Prostate gland (tissue), 2 donors: ENCODE data around the gene CSF2.

Source experiments
- CTCF ChIP-seq, 4 experiments: fragments of 200-600 bp in 2 of 4; fragments of 450-650 bp in 2 of 4; sonication (generic) in 2 of 4; IDR thresholded peaks; 1 replicate in 3 of 4; 2 replicates in 1 of 4; pipeline ENCODE4 v1.5.1; 2016 to 2019; ENCODE audit warnings: antibody characterized with exemption in 4 of 4, mild to moderate bottlenecking in 2 of 4, moderate library complexity in 2 of 4
- POLR2A ChIP-seq: fragments of 450-650 bp; IDR thresholded peaks from one replicate; pipeline ENCODE4 v1.6.1; 2016; ENCODE audit warnings: antibody characterized with exemption, mild to moderate bottlenecking
- POLR2AphosphoS5 ChIP-seq: sonication (generic); formaldehyde crosslinking; IDR thresholded peaks from one replicate; pipeline ENCODE4 v1.6.1; 2017; ENCODE audit warnings: antibody characterized with exemption

GRCh38 chr5:132105688-132106087 is 32.1 kb downstream of the CSF2 start:
- TF ChIP-seq CTCF (IDR thresholded peaks at IDR 0.05) (no peak), POLR2AphosphoS5 (no peak), POLR2A (no peak)
